Fibroblast of mammary gland (primary cell): ENCODE data around the gene IDUA.

Experiments
- DNase-seq: peaks from one replicate; pipeline ENCODE4 v3.0.0-alpha.2; 2010; ENCODE audit warnings: low read depth
- H3K4me3 ChIP-seq: 2 replicates; pipeline ENCODE4 v1.5.1; 2011; ENCODE audit warnings: low read depth, mild to moderate bottlenecking, low read length, moderate library complexity; ENCODE audit not compliant: control insufficient read depth
- CTCF ChIP-seq: conservative IDR thresholded peaks from 2 replicates; pipeline ENCODE4 v1.5.1; 2011; ENCODE audit warnings: low read depth, low read length, inconsistent platforms; ENCODE audit not compliant: control insufficient read depth, insufficient read depth

The IDUA gene

GRCh38 chr4:1015746-1016145, 28.9 kb downstream of the IDUA start:
- no peak overlapping the region for H3K4me3 ChIP-seq
- no peak for TF ChIP-seq CTCF
- DNase-seq, result no peak

- no peak for TF ChIP-seq CTCF
- no peak for DNase-seq
- H3K4me3 ChIP-seq, result no peak overlapping the region
These were observed 30.4 kb downstream of the IDUA start for GRCh38 chr4:1017211-1017610.

GRCh38 chr4:1017706-1018105, 30.9 kb downstream of the IDUA start:
- H3K4me3 ChIP-seq, result no peak overlapping the region
- no peak for DNase-seq
- no peak for TF ChIP-seq CTCF

GRCh38 chr4:1018147-1019020, 31.5 kb downstream of the IDUA start:
- TF ChIP-seq CTCF, result no peak
- H3K4me3 ChIP-seq, result no peak overlapping the region
- DNase-seq, result no peak

- no peak for TF ChIP-seq CTCF
- no peak for DNase-seq
- no peak overlapping the region for H3K4me3 ChIP-seq
These were observed 32.5 kb downstream of the IDUA start for GRCh38 chr4:1019320-1019719.

- no peak for TF ChIP-seq CTCF
- no peak for DNase-seq
- no peak overlapping the region for H3K4me3 ChIP-seq
These were observed 33.1 kb downstream of the IDUA start for GRCh38 chr4:1019729-1020470.
